Panc1 (cell line): ENCODE data around the gene FBN1. TPM values are rescaled to one million over a fixed set of nuclear protein-coding genes. Genes with fewer than 3 reads are reported as not detected.

Source experiments
- ATAC-seq: fragments of 200-7000 bp; cut with Tn5 transposase; 2 replicates; pipeline ENCODE4 v1.9.1; 2020; ENCODE audit warnings: mild to moderate bottlenecking, moderate library complexity
- BruUV-seq: library from RNA; stranded (reverse); fragments of 400-500 nt; replicated peaks from 2 replicates; lab custom pipeline; 2021; lab: Mats Ljungman, UMichigan
- CTCF ChIA-PET: fragments of 300-600 bp; sonication (Branson Sonifier 250); formaldehyde crosslinking; loops from one replicate; lab custom pipeline; 2022; ENCODE audit warnings: antibody characterized with exemption; lab: Charles Lee
- POLR2A ChIA-PET: fragments of 300-600 bp; sonication (Branson Sonifier 250); formaldehyde crosslinking; loops from one replicate; lab custom pipeline; 2022; ENCODE audit warnings: antibody characterized with exemption; lab: Charles Lee
- DNase-seq: peaks from one replicate; pipeline ENCODE4 v3.0.0-alpha.2; 2010; ENCODE audit warnings: low read depth, low spot score
- H3K27ac ChIP-seq: 2 replicates; pipeline ENCODE4 v1.5.1; 2011; ENCODE audit warnings: mild to moderate bottlenecking, low read length, inconsistent platforms
- H3K27me3 ChIP-seq: fragments of 200-500 bp; sonication (Bioruptor generic); 2 replicates; pipeline ENCODE4 v1.6.0; 2014; ENCODE audit warnings: low read length, inconsistent platforms; ENCODE audit not compliant: control insufficient read depth, insufficient read depth
- H3K36me3 ChIP-seq: fragments of 200-500 bp; sonication (Bioruptor generic); 2 replicates; pipeline ENCODE4 v1.5.1; 2014; ENCODE audit warnings: inconsistent platforms, mild to moderate bottlenecking, low read length, moderate library complexity; ENCODE audit not compliant: control insufficient read depth, insufficient read depth
- H3K4me1 ChIP-seq: 2 replicates; pipeline ENCODE4 v1.5.1; 2011; ENCODE audit warnings: inconsistent platforms, mild to moderate bottlenecking, low read length, moderate library complexity; ENCODE audit not compliant: control insufficient read depth, insufficient read depth
- H3K4me3 ChIP-seq, 2 experiments: 2 replicates each; pipeline ENCODE4 v1.5.1; 2011 to 2012; ENCODE audit warnings: low read depth in 2 of 2, low read length in 2 of 2, mild to moderate bottlenecking in 2 of 2, inconsistent platforms in 1 of 2, moderate library complexity in 1 of 2
- H3K9me3 ChIP-seq: fragments of 200-500 bp; sonication (Bioruptor generic); 2 replicates; pipeline ENCODE4 v1.5.1; 2014; ENCODE audit warnings: low read depth, mild to moderate bottlenecking, inconsistent platforms, low read length, moderate library complexity; ENCODE audit not compliant: control insufficient read depth, insufficient read depth
- POLR2AphosphoS5 ChIP-seq: IDR thresholded peaks from 2 replicates; pipeline ENCODE4 v1.6.1; 2012; ENCODE audit warnings: mild to moderate bottlenecking, low read depth, low read length, moderate library complexity
- SIN3A ChIP-seq: IDR thresholded peaks from 2 replicates; pipeline ENCODE4 v1.6.1; 2012; ENCODE audit warnings: low read depth, mild to moderate bottlenecking, low read length, moderate library complexity, borderline replicate concordance; ENCODE audit not compliant: insufficient read depth
- TCF7L2 ChIP-seq: IDR thresholded peaks from 2 replicates; pipeline ENCODE4 v1.6.1; 2011; ENCODE audit warnings: mild to moderate bottlenecking, low read depth, low read length, inconsistent platforms
- in situ Hi-C: cut with HindIII; loops from 2 replicates; pipeline ENCODE4 v1.10.0; 2016; ENCODE audit warnings: low sequenced_read_pairs, low pct_unique_long_range_greater_than_20kb
- intact Hi-C: fragments of 100-400 bp; cut with micrococcal nuclease; formaldehyde crosslinking; loops from one replicate; pipeline ENCODE4 v1.10.0; 2022; ENCODE audit not compliant: unreplicated experiment
- total RNA-seq: library from RNA; stranded (reverse); gene quantifications from one replicate; pipeline ENCODE4 v1.2.1, GENCODE V29; 2021; ENCODE audit not compliant: unreplicated experiment
- TF ChIP-seq, protein P1 (sequence below), 2 experiments: IDR thresholded peaks; 2 replicates each; pipeline ENCODE4 v1.6.1; 2011 to 2012; ENCODE audit warnings: low read depth in 2 of 2, control low read depth in 1 of 2, low read length in 1 of 2, mild to moderate bottlenecking in 1 of 2, moderate library complexity in 1 of 2; ENCODE audit not compliant: insufficient read depth in 1 of 2
- TF ChIP-seq, protein P2 (sequence below): fragments of 450-650 bp; IDR thresholded peaks from 2 replicates; pipeline ENCODE4 v1.5.1; 2017; ENCODE audit warnings: mild to moderate bottlenecking

The FBN1 gene
- total RNA-seq, 1 experiment from 2014 or later, result 0.46 TPM

DNA sequence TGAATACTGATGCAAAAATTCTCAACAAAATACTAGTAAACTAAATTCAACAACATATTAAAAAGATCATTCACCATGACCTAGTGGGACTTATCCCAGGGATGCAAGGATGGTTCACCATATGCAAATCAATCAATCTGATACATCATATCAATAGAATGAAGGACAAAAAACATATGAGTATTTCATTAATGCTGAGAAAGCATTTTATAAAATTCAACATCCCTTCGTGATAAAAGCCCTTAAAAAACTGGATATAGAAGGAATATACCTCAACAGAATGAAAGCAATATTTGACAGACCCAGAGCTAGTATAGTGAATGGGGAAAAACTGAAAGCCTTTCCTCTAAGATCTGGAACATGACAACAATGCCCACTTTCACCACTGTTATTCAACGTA is 43.0 kb upstream of the FBN1 start:
- H3K9me3 ChIP-seq, result no peaks in the 10 kb centered on the region
- ChIA-PET CTCF (no interaction called here), POLR2A (no interaction called here)
- ATAC-seq (no peak), DNase-seq (no peak)
- in situ Hi-C loops (no loop called here), intact Hi-C loops (no loop called here)
- no peaks in the 10 kb centered on the region for H3K36me3 ChIP-seq
- no peak overlapping the region for H3K27ac ChIP-seq
- H3K27me3 ChIP-seq, result no peaks in the 10 kb centered on the region
- BruUV-seq, result no TSS peak
- TF ChIP-seq TCF7L2, result no peak
- TF ChIP-seq, protein P1, sequence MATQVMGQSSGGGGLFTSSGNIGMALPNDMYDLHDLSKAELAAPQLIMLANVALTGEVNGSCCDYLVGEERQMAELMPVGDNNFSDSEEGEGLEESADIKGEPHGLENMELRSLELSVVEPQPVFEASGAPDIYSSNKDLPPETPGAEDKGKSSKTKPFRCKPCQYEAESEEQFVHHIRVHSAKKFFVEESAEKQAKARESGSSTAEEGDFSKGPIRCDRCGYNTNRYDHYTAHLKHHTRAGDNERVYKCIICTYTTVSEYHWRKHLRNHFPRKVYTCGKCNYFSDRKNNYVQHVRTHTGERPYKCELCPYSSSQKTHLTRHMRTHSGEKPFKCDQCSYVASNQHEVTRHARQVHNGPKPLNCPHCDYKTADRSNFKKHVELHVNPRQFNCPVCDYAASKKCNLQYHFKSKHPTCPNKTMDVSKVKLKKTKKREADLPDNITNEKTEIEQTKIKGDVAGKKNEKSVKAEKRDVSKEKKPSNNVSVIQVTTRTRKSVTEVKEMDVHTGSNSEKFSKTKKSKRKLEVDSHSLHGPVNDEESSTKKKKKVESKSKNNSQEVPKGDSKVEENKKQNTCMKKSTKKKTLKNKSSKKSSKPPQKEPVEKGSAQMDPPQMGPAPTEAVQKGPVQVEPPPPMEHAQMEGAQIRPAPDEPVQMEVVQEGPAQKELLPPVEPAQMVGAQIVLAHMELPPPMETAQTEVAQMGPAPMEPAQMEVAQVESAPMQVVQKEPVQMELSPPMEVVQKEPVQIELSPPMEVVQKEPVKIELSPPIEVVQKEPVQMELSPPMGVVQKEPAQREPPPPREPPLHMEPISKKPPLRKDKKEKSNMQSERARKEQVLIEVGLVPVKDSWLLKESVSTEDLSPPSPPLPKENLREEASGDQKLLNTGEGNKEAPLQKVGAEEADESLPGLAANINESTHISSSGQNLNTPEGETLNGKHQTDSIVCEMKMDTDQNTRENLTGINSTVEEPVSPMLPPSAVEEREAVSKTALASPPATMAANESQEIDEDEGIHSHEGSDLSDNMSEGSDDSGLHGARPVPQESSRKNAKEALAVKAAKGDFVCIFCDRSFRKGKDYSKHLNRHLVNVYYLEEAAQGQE (IDR thresholded peaks at IDR 0.05; ENCODE audit: insufficient read depth in 1 of 2, low read depth in 2 of 2, low read length in 1 of 2), result no peak
- no peak for TF ChIP-seq SIN3A
- H3K4me1 ChIP-seq, result no peaks in the 10 kb centered on the region
- no peak overlapping the region for H3K4me3 ChIP-seq

DNA sequence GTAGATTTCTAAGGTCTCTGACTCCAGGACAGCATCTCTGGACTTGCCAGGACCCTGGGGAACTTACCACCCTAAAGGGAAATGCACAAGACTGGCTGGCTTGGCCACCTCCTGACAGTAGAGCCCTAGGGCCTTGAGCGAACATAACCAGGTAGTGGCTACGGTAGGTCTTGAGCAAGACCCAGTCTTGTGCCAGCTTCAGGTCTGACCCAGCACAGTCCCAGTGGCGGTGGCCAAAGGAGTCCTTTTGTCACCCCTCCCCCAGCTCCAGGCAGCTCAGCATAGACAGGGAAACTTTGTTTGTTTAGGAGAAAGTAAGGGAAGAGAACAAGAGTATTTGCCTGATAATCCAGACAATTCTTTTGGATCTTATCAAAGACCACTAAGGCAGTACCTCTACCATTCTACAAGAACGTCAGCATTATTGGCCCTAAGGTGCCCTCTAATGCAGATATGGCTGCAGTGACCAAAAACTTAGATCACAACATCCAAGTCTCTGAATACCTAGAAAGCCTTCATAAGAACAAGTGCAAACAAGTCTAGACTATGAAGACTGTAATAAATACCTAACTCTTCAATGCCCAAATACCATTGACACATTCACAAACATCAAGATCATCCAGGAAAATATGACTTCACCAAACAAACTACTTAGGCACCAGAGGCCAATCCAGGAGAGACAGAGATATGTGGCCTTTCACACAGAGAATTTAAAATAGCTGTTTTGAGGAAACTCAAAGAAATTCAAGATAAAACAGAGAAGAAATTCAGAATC is 38.7 kb upstream of the FBN1 start:
- TF ChIP-seq SIN3A, result no peak
- TF ChIP-seq, protein P1 (IDR thresholded peaks at IDR 0.05; ENCODE audit: insufficient read depth in 1 of 2, low read depth in 2 of 2, low read length in 1 of 2), result no peak
- no peak for TF ChIP-seq TCF7L2
- TF ChIP-seq, protein P2, sequence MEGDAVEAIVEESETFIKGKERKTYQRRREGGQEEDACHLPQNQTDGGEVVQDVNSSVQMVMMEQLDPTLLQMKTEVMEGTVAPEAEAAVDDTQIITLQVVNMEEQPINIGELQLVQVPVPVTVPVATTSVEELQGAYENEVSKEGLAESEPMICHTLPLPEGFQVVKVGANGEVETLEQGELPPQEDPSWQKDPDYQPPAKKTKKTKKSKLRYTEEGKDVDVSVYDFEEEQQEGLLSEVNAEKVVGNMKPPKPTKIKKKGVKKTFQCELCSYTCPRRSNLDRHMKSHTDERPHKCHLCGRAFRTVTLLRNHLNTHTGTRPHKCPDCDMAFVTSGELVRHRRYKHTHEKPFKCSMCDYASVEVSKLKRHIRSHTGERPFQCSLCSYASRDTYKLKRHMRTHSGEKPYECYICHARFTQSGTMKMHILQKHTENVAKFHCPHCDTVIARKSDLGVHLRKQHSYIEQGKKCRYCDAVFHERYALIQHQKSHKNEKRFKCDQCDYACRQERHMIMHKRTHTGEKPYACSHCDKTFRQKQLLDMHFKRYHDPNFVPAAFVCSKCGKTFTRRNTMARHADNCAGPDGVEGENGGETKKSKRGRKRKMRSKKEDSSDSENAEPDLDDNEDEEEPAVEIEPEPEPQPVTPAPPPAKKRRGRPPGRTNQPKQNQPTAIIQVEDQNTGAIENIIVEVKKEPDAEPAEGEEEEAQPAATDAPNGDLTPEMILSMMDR, result no peak
- no peak for TF ChIP-seq POLR2AphosphoS5
- ATAC-seq (no peak), DNase-seq (no peak)
- Histone ChIP-seq H3K4me3 (no peak overlapping the region), H3K4me1 (no peaks in the 10 kb centered on the region), H3K27me3 (no peaks in the 10 kb centered on the region), H3K9me3 (no peaks in the 10 kb centered on the region), H3K27ac (no peak overlapping the region), H3K36me3 (no peaks in the 10 kb centered on the region)
- in situ Hi-C loops, result no loop called here
- CTCF ChIA-PET, result no interaction called here
- intact Hi-C loops, result no loop called here
- BruUV-seq, result no TSS peak
- POLR2A ChIA-PET, result no interaction called here
